IPS-NIHi7 (cell line): ENCODE data around the gene WDR45.
"Not testable (repeated sequence)": the region's sequence is repeated elsewhere in the genome, so short reads cannot be mapped to it uniquely, and the experiment has no call there.

Experiments
- DNase-seq: peaks from one replicate; pipeline ENCODE4 v3.0.0; 2012; ENCODE audit warnings: mixed read lengths; ENCODE audit errors: extremely low spot score

Gene WDR45

DNA sequence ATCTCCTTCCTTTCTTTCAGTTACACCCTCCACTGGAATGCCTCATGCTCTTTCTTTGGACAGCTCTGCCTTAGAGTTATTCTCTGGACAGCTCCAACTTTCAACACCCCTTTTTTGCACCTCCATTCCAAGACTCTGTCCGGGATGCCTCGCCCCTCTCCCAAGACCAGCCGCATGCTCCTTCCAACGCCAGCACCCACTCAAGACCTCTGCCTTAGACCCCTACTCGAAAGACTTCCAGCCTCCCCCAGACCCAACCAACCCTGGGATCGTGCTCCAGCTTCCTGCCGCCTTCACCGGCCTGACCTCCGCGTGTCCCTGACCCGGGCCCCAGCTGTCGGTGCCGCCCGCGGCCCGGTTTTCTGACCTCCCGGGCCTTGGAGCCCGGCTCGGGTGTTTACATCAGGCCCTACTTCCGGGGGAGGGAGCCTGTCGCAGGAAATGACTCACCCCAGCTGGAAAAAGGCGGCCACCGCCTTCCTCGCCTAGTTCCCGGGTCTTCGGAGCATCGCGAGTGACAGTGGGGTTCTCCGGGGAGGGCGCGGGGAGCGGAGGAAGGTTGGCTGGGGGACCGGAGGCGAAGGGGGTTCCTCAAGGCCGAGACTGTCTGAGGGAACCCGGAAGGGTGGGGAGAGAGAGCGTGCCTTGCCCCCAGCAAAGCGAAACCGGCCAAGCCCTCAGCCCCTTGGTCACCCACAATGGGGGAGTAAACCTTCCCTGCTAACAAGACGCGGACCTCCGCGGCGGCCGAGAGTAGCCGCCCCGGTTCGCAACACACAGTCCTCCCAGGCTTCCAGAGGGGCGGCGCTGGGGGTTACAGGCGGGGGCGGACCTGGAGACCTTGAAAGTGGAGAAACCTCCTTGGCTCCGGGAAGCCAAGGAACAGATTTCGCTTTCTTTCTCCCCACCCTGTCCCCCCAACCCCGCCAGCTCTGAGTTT is at the start of gene WDR45:
WDR45 (minus strand) TSS at position 399 of the 940 bp plus-strand sequence. CDS start 1,792 bp downstream, outside the sequence.
- peak; percentile 64 for DNase-seq

DNA sequence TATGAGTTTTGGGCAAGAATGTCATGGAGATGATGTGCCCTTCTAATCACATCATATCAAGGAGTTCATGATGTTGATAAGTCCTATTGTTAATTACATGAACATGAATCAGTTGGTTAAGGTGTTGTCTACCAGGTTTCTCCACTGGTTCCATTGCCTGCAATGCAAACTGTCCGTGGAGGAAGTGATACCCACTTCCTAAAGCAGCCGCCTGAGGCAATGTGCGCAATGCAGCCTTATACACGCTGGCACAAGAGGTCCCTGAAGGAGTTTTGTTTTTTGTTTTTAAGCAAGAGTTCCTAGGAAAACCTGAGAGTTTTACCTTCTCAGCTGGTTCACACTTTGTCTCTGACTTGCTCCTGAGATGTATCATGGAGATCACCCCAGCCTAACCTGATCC is 49.7 kb upstream of the WDR45 start:
- DNase-seq, result no peak

DNA sequence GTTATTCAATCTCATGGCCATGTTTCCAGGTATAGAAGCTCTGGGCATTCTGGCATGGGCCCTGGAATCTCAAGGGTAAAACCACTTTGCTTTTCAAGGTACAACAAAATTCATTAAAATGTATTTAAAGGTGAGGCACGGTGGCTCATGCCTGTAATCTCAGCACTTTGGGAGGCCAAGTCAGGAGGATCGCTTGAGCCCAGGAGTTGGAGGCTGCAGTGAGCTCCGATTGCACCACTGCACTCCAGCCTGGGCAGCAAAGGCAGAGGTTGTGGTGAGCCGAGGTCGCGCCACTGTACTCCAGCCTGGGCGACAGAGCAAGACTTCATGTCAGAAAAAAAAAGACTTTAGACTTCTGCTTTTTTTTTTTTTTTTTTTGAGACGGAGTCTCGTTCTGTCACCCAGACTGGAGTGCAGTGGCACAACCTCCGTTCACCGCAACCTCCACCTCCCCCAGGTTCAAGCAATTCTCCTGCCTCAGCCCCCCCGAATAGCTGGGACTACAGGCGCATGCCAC is 48.1 kb upstream of the WDR45 start:
- not testable (repeated sequence) for DNase-seq

DNA sequence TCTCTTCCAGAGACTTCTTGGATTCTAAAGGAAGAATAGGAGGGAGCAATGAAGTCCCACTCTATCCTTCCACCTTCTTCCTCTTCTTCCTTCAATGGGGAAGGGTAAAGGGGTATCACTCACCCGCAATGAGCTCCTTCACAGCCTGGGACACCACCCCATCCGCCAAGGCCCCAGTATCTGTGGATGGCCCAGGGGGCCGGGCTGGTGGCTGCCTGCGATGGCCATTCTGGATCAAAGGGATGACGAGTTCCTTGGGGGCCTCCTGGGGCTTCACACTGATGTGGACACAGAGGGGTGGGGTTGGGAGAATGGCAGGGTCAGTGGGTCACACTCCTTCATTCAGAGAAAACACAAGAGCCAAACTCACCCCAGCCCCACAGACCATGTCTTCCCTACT is 42.8 kb upstream of the WDR45 start:
- no peak for DNase-seq

DNA sequence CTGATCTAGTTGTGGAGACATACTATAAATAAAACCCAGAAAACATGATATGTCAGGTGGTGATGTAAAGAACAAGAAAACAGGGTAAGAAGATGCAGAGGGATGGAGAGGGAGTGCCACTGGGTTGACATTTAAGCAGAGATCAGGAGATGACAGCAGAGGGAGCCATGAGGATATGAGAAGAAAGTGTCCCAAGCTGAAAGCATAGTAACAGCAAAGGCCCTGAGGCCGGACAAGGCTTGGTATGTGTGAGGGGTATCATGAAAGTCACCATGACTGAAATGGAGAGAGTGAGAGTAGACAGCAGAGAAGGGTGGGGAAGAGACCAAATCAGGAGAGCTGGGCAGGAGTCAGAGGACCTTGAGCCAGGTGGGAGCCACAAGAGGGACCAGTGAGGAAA is 40.4 kb upstream of the WDR45 start:
- DNase-seq, result no peak

DNA sequence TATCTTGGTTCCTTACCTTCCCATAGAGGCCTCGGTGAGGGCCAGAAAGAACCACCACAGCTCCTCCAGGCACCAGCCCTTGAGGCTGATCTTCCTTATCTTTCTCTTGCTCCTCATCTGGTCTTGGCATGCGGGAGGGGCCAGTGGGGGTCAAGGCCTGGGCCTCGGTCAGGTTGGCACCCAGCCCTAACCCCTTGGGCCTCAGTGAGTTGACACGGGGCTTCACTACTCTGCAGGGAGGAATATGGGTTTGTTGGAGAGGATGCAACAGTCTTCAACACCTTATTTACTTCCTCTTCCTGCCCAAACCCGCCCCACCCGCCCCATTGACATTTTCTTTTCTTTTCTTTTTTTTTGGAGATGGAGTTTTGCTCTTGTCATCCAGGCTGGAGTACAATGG is 37.9 kb upstream of the WDR45 start:
- no peak for DNase-seq

DNA sequence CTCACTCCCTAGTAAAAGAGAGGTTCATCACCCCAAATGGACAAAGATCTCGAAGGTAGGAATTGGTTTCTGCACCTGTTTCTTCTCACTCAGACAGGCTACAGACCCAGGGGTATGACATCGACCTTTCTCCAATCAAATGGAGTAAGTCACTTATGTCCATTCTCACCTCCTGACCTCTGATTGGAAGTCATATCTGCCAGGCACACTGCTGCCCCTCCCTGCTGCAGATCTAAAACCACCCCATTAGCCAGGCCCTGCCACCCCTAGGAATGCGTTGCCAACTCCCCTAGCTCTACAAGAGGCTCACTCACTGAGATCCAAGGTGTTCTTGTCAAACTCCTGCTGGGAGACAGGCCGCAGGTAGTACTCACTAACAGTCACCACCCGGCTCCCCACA is 37.0 kb upstream of the WDR45 start:
- DNase-seq, result no peak

DNA sequence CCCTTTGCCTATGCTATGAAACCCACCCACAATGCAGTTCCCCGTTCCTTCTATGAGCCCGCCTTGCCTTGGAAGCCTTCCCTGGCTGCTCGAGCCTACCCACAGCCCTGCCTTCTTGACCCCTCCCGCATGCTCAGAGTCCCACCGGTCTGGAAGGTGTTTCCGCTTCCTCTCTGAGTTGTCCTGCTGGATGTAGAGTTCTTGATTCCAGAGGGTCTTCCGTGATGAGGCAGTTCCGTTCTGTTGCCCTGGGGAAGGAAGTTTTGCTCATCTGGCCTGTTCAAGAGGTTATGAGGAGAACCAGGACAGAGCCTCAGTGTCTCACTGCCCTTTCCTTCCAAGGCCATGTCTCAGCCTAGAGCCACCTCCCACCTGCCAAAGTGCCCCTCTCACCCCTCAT is 36.4 kb upstream of the WDR45 start:
- DNase-seq, result no peak

DNA sequence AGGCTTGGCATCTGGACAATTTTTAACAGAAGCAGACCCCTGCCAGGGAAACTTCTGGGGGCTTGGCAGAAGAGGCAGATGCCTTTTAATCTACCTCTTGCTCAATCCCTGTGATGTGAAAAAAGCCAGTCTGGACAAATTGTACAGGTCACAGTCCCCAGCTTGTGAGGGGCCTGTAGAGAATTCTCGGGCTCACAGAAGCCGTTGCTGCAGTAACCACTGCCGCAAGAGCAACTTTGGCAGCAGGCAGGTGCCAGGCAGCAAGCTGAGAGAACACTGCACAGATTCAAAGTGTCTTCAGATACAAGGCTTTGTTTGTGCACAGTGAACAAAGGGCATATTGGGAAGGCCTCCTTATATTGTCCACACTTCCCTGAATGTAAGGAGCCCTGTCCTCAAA is 32.1 kb upstream of the WDR45 start:
- no peak for DNase-seq

DNA sequence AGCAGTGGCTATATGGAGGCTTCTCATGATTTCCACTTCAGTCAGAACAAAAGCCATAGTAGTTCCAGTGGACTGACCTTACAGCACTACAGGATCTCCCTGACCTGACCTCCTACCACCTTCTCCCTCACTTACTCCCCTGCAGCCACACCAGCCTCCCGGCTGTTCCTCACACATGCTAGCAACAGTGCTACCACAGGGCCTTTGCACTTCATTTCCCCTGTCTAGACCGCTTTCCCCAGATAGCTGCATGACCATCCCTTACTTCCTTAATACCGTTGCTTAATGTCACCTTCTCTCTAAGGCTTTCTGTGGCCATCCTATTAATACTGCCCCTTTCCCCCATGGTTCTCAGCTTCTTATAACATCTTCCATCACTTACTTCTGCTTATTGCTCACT is 30.7 kb upstream of the WDR45 start:
- DNase-seq, result no peak

DNA sequence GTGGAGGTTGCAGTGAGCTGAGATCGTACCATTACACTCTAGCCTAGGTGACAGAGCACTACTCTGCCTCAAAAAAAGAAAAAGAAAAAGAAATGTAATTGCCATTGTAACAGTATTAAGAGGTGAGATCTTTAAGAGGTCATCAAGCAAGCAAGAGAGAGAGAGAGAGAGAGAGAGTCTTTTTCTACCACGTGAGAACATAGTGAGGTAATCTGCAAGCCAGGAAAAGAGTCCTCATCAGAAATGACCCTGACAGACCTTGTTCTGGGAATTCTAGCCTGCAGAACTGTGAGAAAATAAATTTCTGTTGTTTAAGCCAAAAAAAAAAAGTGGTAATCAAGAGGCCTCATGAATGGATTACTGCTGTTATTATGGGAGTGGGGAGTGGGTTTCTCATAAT is 29.0 kb upstream of the WDR45 start:
- DNase-seq, result no peak

DNA sequence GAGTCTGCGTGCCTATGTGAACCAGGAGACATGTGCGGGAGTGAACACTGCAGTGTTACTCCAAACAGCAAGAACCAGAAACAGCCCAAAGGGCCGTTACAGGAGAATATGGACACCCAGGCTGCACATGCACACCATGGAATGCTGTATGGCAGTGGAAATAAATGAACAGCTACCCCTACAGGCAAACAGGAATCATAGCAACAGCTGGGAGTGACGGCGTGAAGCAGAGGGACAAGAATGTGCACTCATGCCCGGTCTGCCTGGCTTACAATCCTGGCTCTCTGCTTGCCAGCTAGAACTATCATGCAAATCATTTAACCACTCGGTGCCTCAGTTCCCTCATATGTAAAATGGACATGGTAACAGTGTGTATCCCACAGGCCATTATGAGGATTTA is 27.2 kb upstream of the WDR45 start:
- peak; percentile 47 for DNase-seq

DNA sequence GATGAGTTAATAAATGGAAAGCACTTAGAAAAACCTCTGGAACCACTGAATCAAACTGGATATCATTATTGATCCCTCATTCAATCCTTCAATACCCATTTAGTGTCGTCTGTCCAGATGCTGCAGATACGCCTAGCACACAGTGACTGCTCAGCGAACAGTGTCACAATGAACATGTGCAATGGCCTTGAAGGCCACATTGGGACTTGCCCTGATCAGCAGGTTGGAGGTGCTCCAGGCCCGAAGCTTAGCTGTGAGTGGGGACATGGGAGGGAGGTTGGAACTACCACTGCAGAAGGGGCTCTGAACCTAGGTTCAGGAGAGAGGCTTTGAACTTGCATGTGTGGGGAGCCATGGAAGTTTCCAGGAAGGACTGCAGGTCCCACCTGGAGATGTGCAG is 26.6 kb upstream of the WDR45 start:
- DNase-seq, result no peak

DNA sequence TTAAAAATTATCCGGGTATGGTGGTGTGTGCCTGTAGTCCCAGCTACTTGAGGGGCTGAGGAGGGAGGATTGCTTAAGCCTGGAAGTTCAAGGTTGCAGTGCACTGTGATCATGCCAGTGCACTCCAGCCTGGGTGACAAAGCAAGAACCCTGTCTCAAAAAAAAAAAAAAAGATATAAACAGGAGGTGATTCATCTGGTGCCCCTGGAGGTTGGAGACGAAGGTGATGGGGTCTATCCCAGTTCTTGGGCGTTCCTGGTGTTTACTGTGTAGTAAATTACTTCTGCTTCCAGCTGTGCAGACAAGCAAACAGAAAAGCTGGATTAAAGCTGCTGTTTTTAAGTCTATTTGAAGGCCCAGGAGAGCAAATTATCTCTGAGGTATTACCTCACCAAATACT is 23.9 kb upstream of the WDR45 start:
- no peak for DNase-seq

DNA sequence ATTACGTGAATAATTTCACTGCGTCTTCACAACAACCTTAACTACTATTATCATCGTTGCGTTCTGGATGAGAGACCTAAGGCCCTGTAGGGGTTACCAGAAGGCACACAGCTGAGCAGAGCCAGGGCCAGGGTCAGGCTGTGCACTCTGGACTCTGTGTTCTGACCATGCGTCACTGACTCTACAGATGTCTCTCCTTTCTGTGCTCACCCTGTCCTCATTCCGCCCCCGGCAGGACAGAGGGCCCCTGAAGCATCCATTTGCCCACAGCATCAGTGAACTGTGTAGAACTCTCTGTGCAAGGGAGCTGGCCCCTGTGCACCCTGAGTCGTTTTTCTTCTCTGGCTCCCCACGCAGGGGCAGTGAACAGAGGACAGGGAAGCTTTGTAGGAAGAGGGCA is 22.5 kb upstream of the WDR45 start:
- no peak for DNase-seq

DNA sequence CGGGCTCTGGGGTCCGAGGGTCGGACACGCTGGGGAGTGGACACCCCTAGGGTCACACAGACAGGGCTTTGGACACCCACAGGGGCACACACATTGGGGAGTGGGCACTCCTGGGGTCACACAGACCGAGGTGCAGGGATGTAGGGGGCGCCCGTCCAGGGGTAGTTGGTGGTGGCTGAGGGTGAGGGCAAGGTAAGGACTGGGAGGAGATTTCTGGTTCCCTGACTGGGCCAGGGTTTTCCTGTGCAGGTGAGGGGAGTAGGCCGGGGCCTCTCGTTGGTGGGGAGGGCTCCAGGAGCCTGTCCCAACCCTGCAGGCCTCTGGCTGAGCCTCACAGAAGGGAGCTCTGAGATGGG is 21.9 kb upstream of the WDR45 start:
- DNase-seq, result peak; percentile 25

DNA sequence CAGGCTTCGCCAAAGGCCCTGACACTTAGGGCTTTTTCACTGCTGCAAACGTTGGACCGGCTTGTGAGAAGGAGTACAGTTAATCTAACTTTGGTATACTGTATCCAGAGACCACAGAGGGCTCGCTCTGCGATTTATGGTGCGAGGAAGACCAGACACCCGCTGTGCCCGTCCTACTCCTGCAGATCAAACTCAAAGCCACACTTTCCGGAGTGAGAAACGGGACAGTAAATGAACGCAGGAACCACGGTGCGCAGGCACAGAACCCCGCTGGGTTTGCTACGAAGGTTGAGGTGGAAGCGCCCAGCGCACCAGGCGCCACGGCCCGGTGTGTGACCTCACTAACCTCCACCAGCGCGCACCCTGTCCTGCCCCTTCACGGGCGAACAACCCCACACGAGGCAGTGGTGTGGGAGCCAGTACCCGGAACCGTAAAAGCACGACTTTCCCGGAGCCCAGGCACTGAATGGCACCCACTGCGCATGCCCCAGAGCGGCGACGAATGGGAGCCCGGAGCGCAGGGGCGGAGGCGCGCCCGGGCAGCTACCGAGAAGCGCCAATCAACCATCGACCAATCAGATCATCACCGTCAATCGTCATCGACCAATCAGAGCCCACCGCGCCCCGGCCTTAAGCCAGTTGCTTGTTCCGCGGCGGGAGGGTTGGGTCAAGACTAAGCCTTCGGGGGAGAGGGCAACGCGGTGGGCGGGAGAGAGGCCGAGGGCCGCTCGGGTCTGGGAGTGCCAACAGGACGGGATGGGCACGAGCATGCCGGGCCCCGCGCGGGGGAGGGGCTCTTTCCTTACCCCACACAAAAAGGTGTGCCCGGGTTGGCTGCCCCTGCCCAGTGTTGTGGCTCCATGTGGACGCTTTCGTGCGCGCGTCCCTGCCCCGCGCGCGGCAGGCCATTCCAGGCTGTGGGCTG is 21.3 kb upstream of the WDR45 start:
- peak; percentile 99 for DNase-seq

DNA sequence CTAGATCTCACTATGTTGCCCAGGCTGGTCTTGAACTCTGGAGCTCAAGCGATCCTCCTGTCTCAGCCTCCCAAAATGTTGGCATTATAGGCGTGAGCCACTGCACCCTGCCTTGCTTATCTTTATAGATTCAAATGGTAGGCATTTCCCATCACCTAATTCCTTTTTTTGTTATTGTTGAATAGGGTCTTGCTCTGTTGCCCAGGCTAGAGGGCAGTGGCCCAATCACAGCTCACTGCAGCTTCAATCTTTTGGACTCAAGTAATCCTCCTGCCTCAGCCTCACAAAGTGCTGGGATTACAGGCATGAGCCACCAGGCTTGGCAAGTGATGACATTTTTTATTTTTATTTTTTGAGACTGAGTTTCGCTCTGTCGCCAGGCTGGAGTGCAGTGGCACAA is 16.7 kb upstream of the WDR45 start:
- no peak for DNase-seq

DNA sequence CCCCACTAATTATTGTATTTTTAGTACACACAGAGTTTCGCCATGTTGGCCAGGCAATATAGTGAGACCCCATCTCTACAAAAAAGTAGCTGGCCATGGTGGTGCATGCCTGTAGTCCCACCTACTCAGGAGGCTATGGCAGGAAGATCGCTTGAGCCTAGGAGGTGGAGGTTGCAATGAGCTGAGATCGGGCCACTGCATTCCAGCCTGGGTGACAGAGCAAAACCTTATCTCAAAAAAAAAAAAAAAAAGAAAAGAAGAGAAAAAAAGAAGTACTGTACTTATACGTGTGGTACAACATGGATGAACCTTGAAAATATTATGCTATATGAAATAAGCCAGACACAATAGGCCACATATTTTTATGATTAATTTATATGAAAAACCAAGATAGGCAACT is 9.9 kb upstream of the WDR45 start:
- DNase-seq, result no peak

DNA sequence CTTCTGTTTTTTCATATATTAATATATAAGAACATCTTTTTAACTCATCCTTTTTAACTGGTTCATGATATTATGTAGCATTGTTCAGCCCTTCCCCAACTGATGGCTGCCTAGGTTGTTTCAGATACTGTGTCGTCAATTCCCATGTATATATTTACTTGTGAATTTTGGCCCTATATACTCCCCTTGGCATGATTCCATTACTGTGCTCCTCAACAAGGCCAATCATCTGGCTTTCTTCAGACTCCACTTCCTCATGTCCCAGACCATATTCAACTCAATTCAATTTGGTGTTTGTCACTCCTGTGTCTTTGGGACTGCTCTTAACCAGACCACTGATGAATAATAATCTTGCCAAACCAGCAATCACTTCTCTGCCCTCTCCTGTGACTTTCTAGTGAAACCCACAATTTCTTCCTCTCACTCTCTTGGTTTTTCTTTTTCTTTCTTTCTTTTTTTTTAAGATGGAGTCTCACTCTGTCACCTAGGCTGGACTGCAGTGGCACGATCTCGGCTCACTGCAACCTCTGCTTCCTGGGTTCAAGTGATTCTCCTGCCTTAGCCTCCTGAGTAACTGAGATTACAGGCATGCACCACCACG is 2.7 kb upstream of the WDR45 start:
- no peak for DNase-seq

DNA sequence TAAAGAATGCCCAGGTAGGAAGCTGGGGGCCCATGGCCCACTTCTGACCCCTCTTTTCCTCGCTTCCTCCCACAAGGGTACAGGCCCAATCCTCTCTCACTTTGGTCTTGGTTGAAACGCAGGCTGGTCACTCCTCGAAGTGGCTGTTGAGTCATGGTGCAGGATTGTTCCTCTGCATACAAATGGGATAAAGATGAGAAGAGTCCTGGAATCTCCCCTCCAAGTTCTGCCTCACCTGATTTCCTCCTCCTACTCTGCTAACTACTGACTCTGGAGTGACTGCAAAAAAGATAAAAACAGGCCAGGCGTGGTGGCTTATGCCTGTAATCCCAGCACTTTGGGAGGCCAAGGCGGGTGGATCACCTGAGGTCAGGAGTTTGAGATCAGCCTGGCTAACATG is 1.7 kb downstream of the WDR45 start:
- DNase-seq, result no peak

DNA sequence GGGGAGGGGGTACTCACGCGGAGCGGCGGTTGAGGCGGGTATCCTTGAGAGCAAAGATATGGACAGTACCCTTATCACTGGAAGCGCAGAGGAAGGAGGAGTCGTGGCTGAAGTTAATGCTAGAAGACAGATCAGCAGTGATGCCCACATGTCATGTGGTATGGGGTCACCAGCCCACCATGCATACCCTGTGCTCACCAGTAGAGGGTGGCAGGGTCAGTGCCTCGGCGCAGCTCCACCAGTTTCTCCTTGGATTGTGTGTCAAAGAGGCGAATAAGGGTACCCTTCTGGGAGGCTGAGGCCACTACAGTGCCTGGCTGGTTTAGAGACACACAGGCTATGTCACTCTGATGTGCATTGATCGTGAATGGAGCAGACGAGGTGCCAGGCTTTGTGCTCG is 4.3 kb downstream of the WDR45 start:
- DNase-seq, result no peak
